Measurements from ENCODE around the gene MAP6.

The MAP6 gene

GRCh38 chr11:75547617-75548058 lies 121.2 kb downstream of the MAP6 start:
- DNase-seq = peak; percentile 69

- DNase-seq = no peak
These were observed 121.7 kb downstream of the MAP6 start for GRCh38 chr11:75547177-75547576.

GRCh38 chr11:75543806-75544205 lies 125.0 kb downstream of the MAP6 start:
- no peak for DNase-seq

GRCh38 chr11:75542088-75542438 lies 126.8 kb downstream of the MAP6 start:
- DNase-seq = no peak

GRCh38 chr11:75541193-75542087 lies 127.4 kb downstream of the MAP6 start:
- DNase-seq = no peak

GRCh38 chr11:75539459-75540334 lies 129.1 kb downstream of the MAP6 start:
- DNase-seq = no peak

GRCh38 chr11:75538150-75538942 lies 130.5 kb downstream of the MAP6 start:
- no peak for DNase-seq

- DNase-seq = no peak
These were observed 131.1 kb downstream of the MAP6 start for GRCh38 chr11:75537740-75538139.

All from NCI-H1092 (cell line).